ENCODE results near the gene RPL26.

DNA sequence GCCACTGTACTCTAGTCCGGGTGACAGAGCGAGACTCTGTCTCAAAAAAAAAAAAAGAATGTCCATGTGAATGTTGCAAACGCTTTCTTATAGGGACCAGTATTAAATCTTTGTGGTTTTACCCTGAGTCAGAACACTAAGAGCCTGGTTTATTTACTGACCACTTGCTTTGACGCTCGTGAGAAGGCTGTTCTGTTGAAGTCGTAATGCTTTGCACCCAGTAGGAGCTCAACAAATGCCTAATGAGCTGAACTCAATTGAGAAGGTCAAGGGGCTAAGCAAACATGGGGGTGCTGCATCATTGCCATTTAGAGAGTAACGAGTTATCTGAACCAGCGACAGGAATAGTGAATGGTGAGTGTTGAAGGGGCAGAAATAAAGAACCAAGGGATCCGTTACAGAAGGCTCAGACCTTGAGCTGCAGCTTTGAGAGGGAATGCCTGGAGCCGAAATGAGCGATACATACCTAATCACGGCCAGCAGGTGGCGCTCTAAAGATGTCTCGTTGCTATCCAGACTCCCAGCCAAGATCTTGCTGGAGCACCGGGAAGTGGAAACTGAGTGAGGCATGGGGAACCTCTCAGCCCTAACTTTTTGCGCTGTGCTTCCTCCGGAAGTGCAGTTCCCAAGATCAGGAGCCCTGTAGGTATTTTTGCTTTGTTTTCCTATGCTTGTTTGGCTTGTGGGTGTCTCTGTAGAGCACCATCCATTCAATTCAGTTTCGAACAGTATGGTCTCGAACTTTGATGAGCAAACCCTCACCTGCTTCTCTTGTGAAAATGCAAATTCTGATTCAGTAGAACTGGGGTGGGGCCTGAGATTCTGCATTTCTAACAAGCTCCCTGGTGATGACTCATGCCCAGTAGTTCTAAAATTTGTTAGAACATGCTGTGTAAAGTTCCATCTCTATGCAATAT lies 27.2 kb upstream of the RPL26 start:
- TF ChIP-seq, protein P1, sequence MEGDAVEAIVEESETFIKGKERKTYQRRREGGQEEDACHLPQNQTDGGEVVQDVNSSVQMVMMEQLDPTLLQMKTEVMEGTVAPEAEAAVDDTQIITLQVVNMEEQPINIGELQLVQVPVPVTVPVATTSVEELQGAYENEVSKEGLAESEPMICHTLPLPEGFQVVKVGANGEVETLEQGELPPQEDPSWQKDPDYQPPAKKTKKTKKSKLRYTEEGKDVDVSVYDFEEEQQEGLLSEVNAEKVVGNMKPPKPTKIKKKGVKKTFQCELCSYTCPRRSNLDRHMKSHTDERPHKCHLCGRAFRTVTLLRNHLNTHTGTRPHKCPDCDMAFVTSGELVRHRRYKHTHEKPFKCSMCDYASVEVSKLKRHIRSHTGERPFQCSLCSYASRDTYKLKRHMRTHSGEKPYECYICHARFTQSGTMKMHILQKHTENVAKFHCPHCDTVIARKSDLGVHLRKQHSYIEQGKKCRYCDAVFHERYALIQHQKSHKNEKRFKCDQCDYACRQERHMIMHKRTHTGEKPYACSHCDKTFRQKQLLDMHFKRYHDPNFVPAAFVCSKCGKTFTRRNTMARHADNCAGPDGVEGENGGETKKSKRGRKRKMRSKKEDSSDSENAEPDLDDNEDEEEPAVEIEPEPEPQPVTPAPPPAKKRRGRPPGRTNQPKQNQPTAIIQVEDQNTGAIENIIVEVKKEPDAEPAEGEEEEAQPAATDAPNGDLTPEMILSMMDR (conservative IDR thresholded peaks at IDR 0.05; ENCODE audit: low read depth, low read length), result peak; percentile 81
- TF ChIP-seq EZH2 (IDR thresholded peaks at IDR 0.05; ENCODE audit: low read length, unreplicated experiment), result no peak

Measured in PC-3 (cell line).